ENCODE results near the gene GTPBP2. TPM values are rescaled to one million over a fixed set of nuclear protein-coding genes. Genes with fewer than 3 reads are reported as not detected.
A peak's percentile ranks its signal among the peaks of the same experiment; 100 is the strongest.

GTPBP2 gene
- total and polyA plus RNA-seq, 2 of the 13 experiments (the other 11 are each of a cell fraction or from before 2014, with no cell fraction given): 26.9 to 88.2 TPM

- TF ChIP-seq LRRFIP1 (CRISPR knock-in tag; conservative IDR thresholded peaks at IDR 0.05) (no peak), YY1 (IDR thresholded peaks at IDR 0.05; ENCODE audit: insufficient read depth, insufficient replicate concordance, low read depth, low read length) (no peak), ZNF710 (CRISPR knock-in tag; IDR thresholded peaks at IDR 0.05; ENCODE audit: borderline replicate concordance) (peak; percentile 99), ZNF331 (CRISPR knock-in tag; IDR thresholded peaks at IDR 0.05) (0 out of 2 replicates have a peak, but pooled peaks have one; percentile 30), PHB2 (IDR thresholded peaks at IDR 0.05; ENCODE audit: partially characterized antibody) (no peak), ZNF550 (CRISPR knock-in tag; IDR thresholded peaks at IDR 0.05; ENCODE audit: borderline replicate concordance) (no peak), ZBTB26 (CRISPR knock-in tag; IDR thresholded peaks at IDR 0.05; ENCODE audit: borderline replicate concordance) (no peak), NFIB (CRISPR knock-in tag; IDR thresholded peaks at IDR 0.05; ENCODE audit: borderline replicate concordance) (no peak), ZFYVE20 (CRISPR knock-in tag; IDR thresholded peaks at IDR 0.05; ENCODE audit: borderline replicate concordance, low read depth) (0 out of 2 replicates have a peak, but pooled peaks have one; percentile 85), ZNF766 (CRISPR knock-in tag; IDR thresholded peaks at IDR 0.05; ENCODE audit: borderline replicate concordance) (no peak; the same call in none of the 2 replicates), TRIM22 (IDR thresholded peaks at IDR 0.05) (no peak), MZF1 (CRISPR knock-in tag; IDR thresholded peaks at IDR 0.05; ENCODE audit: borderline replicate concordance) (peak; percentile 89), ZXDC (CRISPR knock-in tag; IDR thresholded peaks at IDR 0.05) (no peak)
Observed at GRCh38 chr6:43668151-43669028, 39.3 kb upstream of the GTPBP2 start (continued).
